Peyer's patch (tissue), 4 donors: ENCODE data around the gene EPHB1. TPM values are rescaled to one million over a fixed set of nuclear protein-coding genes. Genes with fewer than 3 reads are reported as not detected.

ENCODE experiments used
- DNase-seq, 3 donors: peaks; one replicate each; pipeline ENCODE4 v3.0.0-alpha.2; 2017 to 2019
- H3K27ac ChIP-seq, 4 donors: fragments of 200-600 bp; sonication (generic); one replicate each; pipeline ENCODE4 v1.5.1; 2016 to 2019
- H3K27me3 ChIP-seq, 2 donors: fragments of 200-600 bp; sonication (generic); one replicate each; pipeline ENCODE4 v1.5.1; 2019
- H3K36me3 ChIP-seq, 3 donors: fragments of 200-600 bp; sonication (generic); one replicate each; pipeline ENCODE4 v1.5.1; 2016 to 2019
- H3K4me1 ChIP-seq, 4 donors: fragments of 200-600 bp; sonication (generic); one replicate each; pipeline ENCODE4 v1.5.1; 2016 to 2019
- H3K4me3 ChIP-seq, 4 donors: fragments of 200-600 bp; sonication (generic); 1 replicate in 3 of 4; 2 replicates in 1 of 4; pipeline ENCODE4 v1.5.1; 2016 to 2019; ENCODE audit warnings: mild to moderate bottlenecking in 1 of 4
- H3K9me3 ChIP-seq, 4 donors: fragments of 200-600 bp; sonication (generic); one replicate each; pipeline ENCODE4 v1.5.1; 2016 to 2019; ENCODE audit warnings: mild to moderate bottlenecking in 1 of 4
- POLR2A ChIP-seq, 2 donors: fragments of 450-650 bp; IDR thresholded peaks; one replicate each; pipeline ENCODE4 v1.5.1; 2017; ENCODE audit warnings: antibody characterized with exemption in 2 of 2, mild to moderate bottlenecking in 2 of 2, moderate library complexity in 2 of 2
- total RNA-seq, 4 donors: library from RNA; depleted of rRNA; stranded (reverse); fragments of >200 nt; gene quantifications; one replicate each; pipeline ENCODE4 v1.1.0, GENCODE V29; 2016
- TF ChIP-seq, protein P1 (sequence below), 6 experiments: fragments of 450-650 bp in 4 of 6; fragments of 200-600 bp in 2 of 6; sonication (generic) in 1 of 6; IDR thresholded peaks; one replicate each; pipeline ENCODE4 v1.5.1; 2017 to 2019; ENCODE audit warnings: antibody characterized with exemption in 6 of 6, mild to moderate bottlenecking in 3 of 6, moderate library complexity in 1 of 6

Gene EPHB1
- total RNA-seq = 1 to 10 TPM in 1 of 4 donors, under 1 TPM in 3; 0.18 to 3.2 (median 0.68) TPM

DNA sequence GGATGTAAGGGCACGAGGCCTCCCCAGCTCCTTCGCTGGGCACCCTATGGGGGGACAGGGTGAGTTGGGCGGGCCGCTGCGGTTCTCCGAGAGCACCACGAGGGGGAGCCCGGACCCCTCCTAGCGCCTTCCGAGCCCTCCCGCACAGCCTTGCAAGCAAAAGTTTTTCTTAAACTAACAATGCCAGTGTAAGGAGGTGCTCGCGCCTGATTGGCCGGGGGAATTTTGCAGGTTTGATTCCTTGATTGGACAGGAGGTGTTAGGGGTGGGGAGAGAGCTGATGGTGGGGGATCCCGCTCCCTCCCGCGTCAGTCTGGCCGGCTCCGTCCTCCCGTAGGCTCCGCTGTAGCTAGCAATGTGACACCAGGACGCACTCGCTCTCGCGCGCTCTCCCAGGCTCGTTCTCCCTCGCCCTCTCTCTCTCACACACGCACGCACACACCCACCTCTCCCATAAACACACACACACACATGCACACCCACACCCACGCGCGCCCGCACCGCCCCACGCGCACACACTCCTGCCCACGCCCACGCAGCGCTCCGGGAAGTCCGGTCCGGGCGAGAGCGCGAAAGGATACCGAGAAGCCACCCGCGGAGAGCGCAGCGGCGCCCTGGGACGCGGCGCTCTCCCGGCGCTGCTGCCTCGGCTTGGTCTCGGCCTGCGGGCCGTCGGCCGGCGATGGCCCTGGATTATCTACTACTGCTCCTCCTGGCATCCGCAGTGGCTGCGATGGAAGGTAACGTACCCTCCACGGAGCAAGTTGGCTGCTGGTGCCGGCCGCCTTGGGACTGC lies at the start of gene EPHB1:
Gene EPHB1 (plus strand): TSS at position 311 of the 796 bp plus-strand sequence.
- Histone ChIP-seq H3K36me3 (no peaks in the 10 kb centered on the region), H3K4me1 (peaks cover 0 to 23% (median 0%) of the 10 kb centered on the region in 4 donors), H3K9me3 (no peaks in the 10 kb centered on the region), H3K27ac (peak within 1 kb of the TSS in 1 of 4 donors; percentile 37), H3K27me3 (no peaks in the 10 kb centered on the region), H3K4me3 (peak within 1 kb of the TSS; percentile 24 to 60 (median 49))
- DNase-seq = peak; percentile 42 to 82 (median 79)
- TF ChIP-seq POLR2A (IDR thresholded peaks at IDR 0.05) = no peak
- TF ChIP-seq, protein P1, sequence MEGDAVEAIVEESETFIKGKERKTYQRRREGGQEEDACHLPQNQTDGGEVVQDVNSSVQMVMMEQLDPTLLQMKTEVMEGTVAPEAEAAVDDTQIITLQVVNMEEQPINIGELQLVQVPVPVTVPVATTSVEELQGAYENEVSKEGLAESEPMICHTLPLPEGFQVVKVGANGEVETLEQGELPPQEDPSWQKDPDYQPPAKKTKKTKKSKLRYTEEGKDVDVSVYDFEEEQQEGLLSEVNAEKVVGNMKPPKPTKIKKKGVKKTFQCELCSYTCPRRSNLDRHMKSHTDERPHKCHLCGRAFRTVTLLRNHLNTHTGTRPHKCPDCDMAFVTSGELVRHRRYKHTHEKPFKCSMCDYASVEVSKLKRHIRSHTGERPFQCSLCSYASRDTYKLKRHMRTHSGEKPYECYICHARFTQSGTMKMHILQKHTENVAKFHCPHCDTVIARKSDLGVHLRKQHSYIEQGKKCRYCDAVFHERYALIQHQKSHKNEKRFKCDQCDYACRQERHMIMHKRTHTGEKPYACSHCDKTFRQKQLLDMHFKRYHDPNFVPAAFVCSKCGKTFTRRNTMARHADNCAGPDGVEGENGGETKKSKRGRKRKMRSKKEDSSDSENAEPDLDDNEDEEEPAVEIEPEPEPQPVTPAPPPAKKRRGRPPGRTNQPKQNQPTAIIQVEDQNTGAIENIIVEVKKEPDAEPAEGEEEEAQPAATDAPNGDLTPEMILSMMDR (IDR thresholded peaks at IDR 0.05) = peak in 5 of 6 experiments; percentile 48 to 75 (median 74)

DNA sequence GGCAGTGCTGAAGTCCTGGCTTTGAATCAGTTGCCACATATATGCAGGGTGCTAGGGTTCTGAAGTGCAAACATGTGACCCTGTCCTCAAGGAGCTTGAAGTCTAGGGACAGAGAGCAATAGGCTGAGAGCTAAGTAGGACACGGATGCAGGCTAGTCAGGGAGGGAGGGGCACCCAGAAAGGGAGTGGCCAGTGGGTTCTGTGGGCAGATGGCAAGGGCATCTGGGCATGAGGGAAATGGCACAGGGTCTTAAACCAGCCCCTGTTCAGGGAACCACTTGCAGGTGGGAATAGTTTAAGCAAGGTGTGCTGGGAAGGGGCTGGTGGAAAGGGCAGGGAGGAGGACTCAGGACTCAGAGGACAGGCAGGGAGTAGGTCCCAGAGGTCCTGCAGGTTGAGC lies 46.4 kb upstream of the EPHB1 start:
- no peak for TF ChIP-seq POLR2A (IDR thresholded peaks at IDR 0.05)
- TF ChIP-seq, protein P1 (IDR thresholded peaks at IDR 0.05) = no peak
- H3K27me3 ChIP-seq = no peaks in the 10 kb centered on the region
- no peaks in the 10 kb centered on the region for H3K36me3 ChIP-seq
- no peaks in the 10 kb centered on the region for H3K4me1 ChIP-seq
- H3K27ac ChIP-seq = no peak overlapping the region
- DNase-seq = no peak
- H3K9me3 ChIP-seq = no peaks in the 10 kb centered on the region
- no peak overlapping the region for H3K4me3 ChIP-seq

DNA sequence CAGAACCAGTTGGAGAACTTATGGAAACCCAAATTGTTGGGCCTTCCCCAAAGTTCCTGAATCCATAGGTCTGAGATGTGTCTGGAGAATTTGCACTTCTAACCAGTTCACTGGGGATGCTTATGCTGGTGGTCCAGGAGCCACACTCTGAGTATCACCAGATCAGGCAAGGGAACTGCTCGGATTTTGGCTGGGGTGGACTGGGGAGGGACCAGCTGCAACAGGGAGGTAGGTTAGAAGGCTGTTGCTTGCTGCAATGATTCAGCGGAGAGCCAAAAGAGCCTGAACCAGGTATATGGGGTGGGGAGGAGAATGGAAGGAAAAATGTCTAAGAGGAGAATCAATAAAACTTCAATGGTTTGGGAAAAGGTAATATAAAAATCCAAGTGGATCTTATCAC lies 45.9 kb upstream of the EPHB1 start:
- no peaks in the 10 kb centered on the region for H3K9me3 ChIP-seq

DNA sequence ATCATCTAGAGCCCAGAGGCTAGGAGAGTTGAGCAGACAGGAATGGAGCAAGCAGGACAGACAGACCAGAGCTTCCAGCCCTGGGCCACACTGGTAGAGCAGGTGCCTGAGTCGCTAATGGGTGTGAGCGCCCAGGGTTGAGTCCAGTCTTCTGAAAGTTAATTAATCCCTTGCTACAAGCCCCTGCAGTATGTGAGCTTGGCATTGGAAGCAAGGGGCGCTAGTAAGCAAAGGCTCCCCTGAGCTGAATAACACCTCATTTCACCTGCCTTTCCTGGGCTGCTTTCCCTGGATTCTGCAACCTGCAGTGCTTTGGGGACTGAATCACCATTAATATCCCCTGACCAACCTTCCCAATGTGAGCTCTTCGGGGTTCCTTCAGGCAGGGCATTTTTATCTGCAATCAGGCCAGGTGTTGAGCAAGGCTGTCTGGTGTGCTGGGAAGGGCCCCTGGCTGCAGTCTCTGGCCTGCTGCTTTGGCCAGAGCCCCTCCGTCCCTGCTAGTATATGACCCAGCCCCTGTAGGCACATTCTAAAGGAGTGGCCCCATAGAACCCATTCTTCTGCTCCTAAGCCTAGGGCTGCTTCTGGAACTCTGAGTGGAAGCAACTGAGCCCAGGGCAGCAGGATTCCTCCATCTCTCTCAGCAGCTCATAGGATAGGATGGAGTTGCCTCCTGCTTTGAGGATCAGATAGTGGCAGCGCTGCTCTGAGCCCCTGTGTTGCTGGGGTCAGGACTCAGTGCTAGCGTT lies 45.1 kb upstream of the EPHB1 start:
- H3K4me3 ChIP-seq = no peak overlapping the region
- no peak overlapping the region for H3K27ac ChIP-seq
- no peak for TF ChIP-seq POLR2A (IDR thresholded peaks at IDR 0.05)
- TF ChIP-seq, protein P1 (IDR thresholded peaks at IDR 0.05) = no peak
- H3K27me3 ChIP-seq = no peaks in the 10 kb centered on the region
- no peaks in the 10 kb centered on the region for H3K36me3 ChIP-seq
- no peak for DNase-seq
- no peaks in the 10 kb centered on the region for H3K4me1 ChIP-seq
- no peaks in the 10 kb centered on the region for H3K9me3 ChIP-seq

More for the DNA sequence above, 45.9 kb upstream of the EPHB1 start:
- no peak overlapping the region for H3K4me3 ChIP-seq
- no peaks in the 10 kb centered on the region for H3K36me3 ChIP-seq
- H3K27me3 ChIP-seq = no peaks in the 10 kb centered on the region
- no peaks in the 10 kb centered on the region for H3K4me1 ChIP-seq
- TF ChIP-seq POLR2A (IDR thresholded peaks at IDR 0.05) = no peak
- TF ChIP-seq, protein P1 (IDR thresholded peaks at IDR 0.05) = no peak
- no peak overlapping the region for H3K27ac ChIP-seq
- DNase-seq = no peak

DNA sequence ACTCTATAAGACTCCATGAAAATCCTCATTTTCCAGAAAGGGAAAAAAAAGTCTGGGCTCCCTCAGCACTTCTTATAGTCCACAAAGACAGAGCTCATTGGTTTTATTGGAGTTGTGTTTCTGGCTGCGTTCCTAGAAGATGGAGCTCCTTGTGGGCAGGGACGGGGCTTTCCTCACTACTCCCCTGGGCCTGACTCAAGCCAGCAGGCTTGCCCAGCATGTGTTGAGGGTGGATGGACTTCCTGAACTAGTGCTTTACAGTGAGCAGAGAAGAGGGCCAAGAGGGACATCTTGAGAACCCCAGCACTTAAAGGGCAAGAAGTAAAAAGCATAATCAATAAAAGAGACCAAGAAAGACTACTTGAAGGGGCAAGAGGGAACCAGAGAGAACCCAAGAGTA lies 43.2 kb upstream of the EPHB1 start:
- H3K4me1 ChIP-seq = no peaks in the 10 kb centered on the region
- no peaks in the 10 kb centered on the region for H3K9me3 ChIP-seq
- no peak overlapping the region for H3K4me3 ChIP-seq
- H3K27me3 ChIP-seq = no peaks in the 10 kb centered on the region
- TF ChIP-seq POLR2A (IDR thresholded peaks at IDR 0.05) = no peak
- TF ChIP-seq, protein P1 (IDR thresholded peaks at IDR 0.05) = no peak
- H3K27ac ChIP-seq = no peak overlapping the region
- DNase-seq = no peak
- H3K36me3 ChIP-seq = no peaks in the 10 kb centered on the region
